IMR-90 (cell line): ENCODE measurements around the gene SEC14L1. TPM values are rescaled to one million over a fixed set of nuclear protein-coding genes. Genes with fewer than 3 reads are reported as not detected.

Experiments used
- ATAC-seq: fragments of 200-7000 bp; cut with Tn5 transposase; 2 replicates; pipeline ENCODE4 v1.9.1; 2020; ENCODE audit warnings: low read depth, mild to moderate bottlenecking, moderate library complexity
- BruUV-seq: library from RNA; stranded (reverse); fragments of 400-500 nt; replicated peaks from 2 replicates; lab custom pipeline; 2021; lab: Mats Ljungman, UMichigan
- CTCF ChIA-PET: fragments of 300-600 bp; formaldehyde crosslinking; extraction: SDS; loops from one replicate; lab custom pipeline; 2021; ENCODE audit warnings: antibody characterized with exemption; lab: Yijun Ruan, JAX
- POLR2A ChIA-PET: fragments of 300-600 bp; sonication (Branson Sonifier 250); formaldehyde crosslinking; loops from one replicate; lab custom pipeline; 2022; ENCODE audit warnings: antibody characterized with exemption; ENCODE audit not compliant: unreplicated experiment; lab: Charles Lee
- DNase-seq: peaks from one replicate; pipeline ENCODE4 v3.0.0; 2013
- H2AFZ ChIP-seq: replicated peaks from 2 replicates; pipeline ENCODE3; 2013; ENCODE audit warnings: low read length, mild to moderate bottlenecking; ENCODE audit not compliant: poor library complexity
- H2AK5ac ChIP-seq: 2 replicates; pipeline ENCODE4 v1.6.1; 2013; ENCODE audit warnings: low read depth, low read length, inconsistent platforms
- H2AK9ac ChIP-seq: replicated peaks from 2 replicates; pipeline ENCODE3; 2013; ENCODE audit warnings: mild to moderate bottlenecking, low read depth, low read length, moderate library complexity; ENCODE audit not compliant: poor library complexity
- H2BK120ac ChIP-seq: 2 replicates; pipeline ENCODE4 v1.6.1; 2013; ENCODE audit warnings: low read depth, low read length, inconsistent platforms
- H2BK15ac ChIP-seq: 3 replicates; pipeline ENCODE4 v1.6.1; 2013; ENCODE audit warnings: low read depth, low read length, inconsistent platforms
- H2BK20ac ChIP-seq: 2 replicates; pipeline ENCODE4 v1.6.1; 2013; ENCODE audit warnings: low read depth, mild to moderate bottlenecking, inconsistent platforms, low read length, moderate library complexity
- H2BK5ac ChIP-seq: 2 replicates; pipeline ENCODE4 v1.6.1; 2013; ENCODE audit warnings: mild to moderate bottlenecking, low read depth, low read length, inconsistent platforms; ENCODE audit not compliant: poor library complexity, severe bottlenecking
- H3K14ac ChIP-seq: replicated peaks from 2 replicates; pipeline ENCODE4 v1.6.1; 2013; ENCODE audit warnings: low read depth, low read length, inconsistent platforms
- H3K18ac ChIP-seq: 2 replicates; pipeline ENCODE4 v1.6.1; 2013; ENCODE audit warnings: low read depth, low read length, control low read depth
- H3K23ac ChIP-seq: 2 replicates; pipeline ENCODE4 v1.6.1; 2013; ENCODE audit warnings: low read depth, low read length, inconsistent platforms
- H3K27ac ChIP-seq: 2 replicates; pipeline ENCODE4 v1.5.1; 2013; ENCODE audit warnings: mild to moderate bottlenecking, control low read depth, low read length; ENCODE audit not compliant: insufficient read depth
- H3K27me3 ChIP-seq: 2 replicates; pipeline ENCODE4 v1.6.1; 2013; ENCODE audit warnings: low read length; ENCODE audit not compliant: control insufficient read depth, insufficient read depth
- H3K36me3 ChIP-seq: 2 replicates; pipeline ENCODE4 v1.6.1; 2013; ENCODE audit warnings: low read length, mixed read lengths; ENCODE audit not compliant: control insufficient read depth, insufficient read depth
- H3K4ac ChIP-seq: 2 replicates; pipeline ENCODE4 v1.6.1; 2013; ENCODE audit warnings: low read depth, low read length, inconsistent platforms
- H3K4me1 ChIP-seq: 2 replicates; pipeline ENCODE4 v1.6.1; 2013; ENCODE audit warnings: low read length, mixed read lengths; ENCODE audit not compliant: control insufficient read depth, insufficient read depth
- H3K4me2 ChIP-seq: 2 replicates; pipeline ENCODE4 v1.6.1; 2013; ENCODE audit warnings: low read depth, mild to moderate bottlenecking, control low read depth, low read length, moderate library complexity
- H3K4me3 ChIP-seq: 2 replicates; pipeline ENCODE4 v1.5.1; 2013; ENCODE audit warnings: low read depth, mild to moderate bottlenecking, control low read depth, low read length, moderate library complexity; ENCODE audit not compliant: insufficient read depth
- H3K56ac ChIP-seq: 2 replicates; pipeline ENCODE4 v1.6.1; 2013; ENCODE audit warnings: low read length, inconsistent platforms; ENCODE audit not compliant: insufficient read depth; ENCODE audit errors: extremely low read depth
- H3K79me1 ChIP-seq, 2 experiments: 2 replicates each; pipeline ENCODE4 v1.6.1; 2013; ENCODE audit warnings: low read length in 2 of 2, inconsistent platforms in 1 of 2, low read depth in 1 of 2
- H3K9ac ChIP-seq: 2 replicates; pipeline ENCODE4 v1.6.1; 2013; ENCODE audit warnings: low read depth, low read length, control low read depth
- H3K9me1 ChIP-seq: 2 replicates; pipeline ENCODE4 v1.6.1; 2013; ENCODE audit warnings: low read length, inconsistent platforms; ENCODE audit not compliant: insufficient read depth
- H3K9me3 ChIP-seq: 2 replicates; pipeline ENCODE4 v1.6.1; 2013; ENCODE audit warnings: low read length; ENCODE audit not compliant: control insufficient read depth, insufficient read depth
- H4K20me1 ChIP-seq: 2 replicates; pipeline ENCODE4 v1.6.1; 2013; ENCODE audit warnings: low read length, inconsistent platforms; ENCODE audit not compliant: insufficient read depth
- H4K5ac ChIP-seq: 2 replicates; pipeline ENCODE4 v1.6.1; 2013; ENCODE audit warnings: mild to moderate bottlenecking, low read depth, low read length, control low read depth
- H4K8ac ChIP-seq, 2 experiments: 2 replicates each; pipeline ENCODE4 v1.6.1; 2013; ENCODE audit warnings: low read depth in 2 of 2, low read length in 2 of 2, control low read depth in 1 of 2, inconsistent platforms in 1 of 2
- H4K91ac ChIP-seq: 2 replicates; pipeline ENCODE4 v1.6.1; 2013; ENCODE audit warnings: low read depth, low read length, inconsistent platforms; ENCODE audit not compliant: insufficient read depth
- CEBPB ChIP-seq: IDR thresholded peaks from 2 replicates; pipeline ENCODE4 v1.6.1; 2012; ENCODE audit warnings: low read depth, low read length, improper control_type of control experiment
- SMC3 ChIP-seq: fragments of 150-350 bp; IDR thresholded peaks from 2 replicates; pipeline ENCODE4 v1.6.1; 2016; ENCODE audit warnings: low read depth, mild to moderate bottlenecking, antibody characterized with exemption, low read length, moderate library complexity
- WGBS, 2 experiments: methylation state at CpG; one replicate each; pipeline versions ENCODE4 v1.1.5 to v1.1.7; 2013; ENCODE audit warnings: missing lambda C conversion rate in 2 of 2; ENCODE audit not compliant: insufficient read length in 1 of 2; ENCODE audit errors: extremely low coverage in 2 of 2; 5-methylcytosine and 5-hydroxymethylcytosine counted together
- dilution Hi-C: fragments of 300-500 bp; cut with HindIII; formaldehyde crosslinking; loops from one replicate; pipeline ENCODE4 v1.14.3; 2018; ENCODE audit warnings: low sequenced_read_pairs; ENCODE audit not compliant: unreplicated experiment
- in situ Hi-C: fragments of 300-500 bp; cut with MboI; formaldehyde crosslinking; loops from 3 replicates; pipeline ENCODE4 v1.14.3; 2019; ENCODE audit warnings: low sequenced_read_pairs, inconsistent platforms, mixed read lengths
- intact Hi-C: fragments of 100-400 bp; cut with micrococcal nuclease; formaldehyde crosslinking; loops from 2 replicates; pipeline ENCODE4 v1.10.0; 2022
- microRNA-seq, 2 experiments: library from miRNA; stranded (forward) in 1 of 2; unstranded in 1 of 2; fragments of 10-50 nt in 1 of 2; fragments of <30 nt in 1 of 2; gene quantifications in 1 of 2; microRNA quantifications in 1 of 2; one replicate each; pipeline versions ENCODE3 to v1.1.0; 2013 to 2020; ENCODE audit not compliant: insufficient read depth in 1 of 2, insufficient read length in 1 of 2, unreplicated experiment in 1 of 2
- polyA plus RNA-seq, 3 experiments: library from polyadenylated mRNA; depleted of rRNA; stranded (reverse); fragments of >200 nt; gene quantifications; 2 replicates each; pipeline ENCODE4 v1.2.3, GENCODE V29; 2012; ENCODE audit warnings: low replicate concordance in 1 of 3
- small RNA-seq, 5 experiments: library from RNA; depleted of rRNA; stranded (forward); fragments of <200 nt; gene quantifications; one replicate each; pipeline ENCODE3, GENCODE V24; 2012
- total RNA-seq: library from RNA; depleted of rRNA; stranded (reverse); fragments of >200 nt; gene quantifications from 2 replicates; pipeline ENCODE4 v1.2.3, GENCODE V29; 2012

Gene SEC14L1
- total and polyA plus RNA-seq, 2 of the 4 experiments (the other 2 are of a cell fraction) = 24.9 to 35.8 TPM

- Histone ChIP-seq H3K27ac (no peak overlapping the region), H3K79me1 (no peaks in the 10 kb centered on the region), H3K4ac (no peak overlapping the region), H4K5ac (no peak overlapping the region), H3K9ac (no peak overlapping the region), H2AK9ac (peak overlapping the region; percentile 28), H2AK5ac (peak overlapping the region; percentile 59; the same call in 1 of the 2 replicates), H4K20me1 (no peaks in the 10 kb centered on the region), H3K4me3 (no peak overlapping the region), H3K27me3 (no peaks in the 10 kb centered on the region), H2BK15ac (no peak overlapping the region), H2BK120ac (no peak overlapping the region), H3K18ac (no peak overlapping the region), H2AFZ (no peak overlapping the region), H3K9me1 (peaks cover 4% of the 10 kb centered on the region; the same call in 1 of the 2 replicates), H2BK20ac (no peak overlapping the region), H2BK5ac (no peak overlapping the region), H3K9me3 (no peaks in the 10 kb centered on the region), H3K56ac (no peak overlapping the region), H4K8ac (no peak overlapping the region), H3K14ac (no peak overlapping the region), H3K4me1 (no peaks in the 10 kb centered on the region), H3K36me3 (no peaks in the 10 kb centered on the region), H3K23ac (peak overlapping the region; percentile 49; the same call in 1 of the 2 replicates), H3K4me2 (no peak overlapping the region), H4K91ac (no peak overlapping the region)
- CTCF ChIA-PET = no interaction called here
- dilution Hi-C loops (no loop called here), intact Hi-C loops (no loop called here), in situ Hi-C loops (no loop called here)
- TF ChIP-seq SMC3 (no peak), CEBPB (no peak)
- ATAC-seq = no peak
- WGBS, 2 experiments = no CpG with 5 or more reads among the region's 4 CpGs
- no TSS peak for BruUV-seq
- no peak for DNase-seq
- POLR2A ChIA-PET = interaction anchor here (0.6 kb wide), 1 partner anchor 12 kb away, joined by 5 read pairs; no protein-coding TSS in a partner anchor
These were observed 125.4 kb downstream of the SEC14L1 start for GRCh38 chr17:77266213-77266612.

Small RNA genes within 50 kb of the gene (microRNA-seq; reads per million reads assigned to microRNA genes)
- gene RNU4-47P (ENCODE audit: insufficient read depth, insufficient read length) = not detected

Small RNA genes within 50 kb of the gene (small RNA-seq; reads per million reads assigned to genes)
- 0 reads per million in 5 experiments for gene RNU4-47P
